Ascending aorta (tissue), 2 donors: Measurements from ENCODE around the gene PSAPL1. TPM values are rescaled to one million over a fixed set of nuclear protein-coding genes. Genes with fewer than 3 reads are reported as not detected.

ENCODE experiments used
- DNase-seq, 2 donors: peaks; one replicate each; pipeline ENCODE4 v3.0.0-alpha.2; 2019; ENCODE audit warnings: low spot score in 2 of 2
- H3K27ac ChIP-seq, 2 donors: fragments of 200-600 bp; sonication (generic); one replicate each; pipeline ENCODE4 v1.5.1; 2016 to 2017; ENCODE audit warnings: mild to moderate bottlenecking in 1 of 2
- H3K27me3 ChIP-seq: fragments of 200-600 bp; sonication (generic); one replicate; pipeline ENCODE4 v1.5.1; 2017
- H3K36me3 ChIP-seq, 2 donors: fragments of 200-600 bp; sonication (generic); one replicate each; pipeline ENCODE4 v1.5.1; 2016
- H3K4me1 ChIP-seq, 2 donors: fragments of 200-600 bp; sonication (generic); one replicate each; pipeline ENCODE4 v1.5.1; 2016 to 2017; ENCODE audit warnings: mild to moderate bottlenecking in 1 of 2
- H3K4me3 ChIP-seq, 2 donors: fragments of 200-600 bp; sonication (generic); one replicate each; pipeline ENCODE4 v1.5.1; 2016 to 2017; ENCODE audit warnings: mild to moderate bottlenecking in 1 of 2
- H3K9me3 ChIP-seq, 2 donors: fragments of 200-600 bp; sonication (generic); one replicate each; pipeline ENCODE4 v1.5.1; 2016
- CTCF ChIP-seq, 3 experiments: fragments of 200-600 bp in 2 of 3; fragments of 450-650 bp in 1 of 3; sonication (generic) in 2 of 3; IDR thresholded peaks; one replicate each; pipeline ENCODE4 v1.5.1; 2016 to 2019; ENCODE audit warnings: antibody characterized with exemption in 3 of 3, mild to moderate bottlenecking in 1 of 3, moderate library complexity in 1 of 3
- intact Hi-C: fragments of 100-400 bp; cut with DNase I; formaldehyde crosslinking; loops from one replicate; pipeline ENCODE4 v1.15.1; 2023
- total RNA-seq: library from RNA; depleted of rRNA; stranded (reverse); fragments of >200 nt; gene quantifications from one replicate; pipeline ENCODE4 v1.1.0, GENCODE V29; 2016

The PSAPL1 gene
- not detected for total RNA-seq

- H3K4me3 ChIP-seq: no peak within 1 kb of the TSS
- intact Hi-C loops: no loop called here
- no peak for DNase-seq
- no peak for TF ChIP-seq CTCF (IDR thresholded peaks at IDR 0.05)
- no peaks in the 10 kb centered on the region for H3K27me3 ChIP-seq
- no peaks in the 10 kb centered on the region for H3K36me3 ChIP-seq
- no peaks in the 10 kb centered on the region for H3K4me1 ChIP-seq
- H3K27ac ChIP-seq: no peak within 1 kb of the TSS
- H3K9me3 ChIP-seq: peaks cover 0 to 3% of the 10 kb centered on the region in 2 donors
Observed at GRCh38 chr4:7434766-7435150, at the start of gene PSAPL1. TSS of gene PSAPL1 (minus strand) at chr4:7434930. CDS start at chr4:7434879, 51 bp downstream.

GRCh38 chr4:7481227-7481626 is 46.5 kb upstream of the PSAPL1 start:
- intact Hi-C loops: no loop called here
- H3K4me1 ChIP-seq: no peaks in the 10 kb centered on the region
- H3K4me3 ChIP-seq: no peak overlapping the region
- H3K27me3 ChIP-seq: no peaks in the 10 kb centered on the region
- no peaks in the 10 kb centered on the region for H3K36me3 ChIP-seq
- DNase-seq: no peak
- H3K27ac ChIP-seq: no peak overlapping the region
- TF ChIP-seq CTCF (IDR thresholded peaks at IDR 0.05): no peak
- no peaks in the 10 kb centered on the region for H3K9me3 ChIP-seq

- H3K9me3 ChIP-seq: no peaks in the 10 kb centered on the region
- no peak overlapping the region for H3K27ac ChIP-seq
- no peak for DNase-seq
- no peaks in the 10 kb centered on the region for H3K4me1 ChIP-seq
- H3K27me3 ChIP-seq: no peaks in the 10 kb centered on the region
- intact Hi-C loops: no loop called here
- no peak overlapping the region for H3K4me3 ChIP-seq
- no peak for TF ChIP-seq CTCF (IDR thresholded peaks at IDR 0.05)
- H3K36me3 ChIP-seq: no peaks in the 10 kb centered on the region
Observed at GRCh38 chr4:7480423-7480822, 45.7 kb upstream of the PSAPL1 start.

GRCh38 chr4:7478665-7479064 is 43.9 kb upstream of the PSAPL1 start:
- TF ChIP-seq CTCF (IDR thresholded peaks at IDR 0.05): no peak
- Histone ChIP-seq H3K4me3 (no peak overlapping the region), H3K27me3 (no peaks in the 10 kb centered on the region), H3K27ac (no peak overlapping the region), H3K36me3 (no peaks in the 10 kb centered on the region), H3K9me3 (no peaks in the 10 kb centered on the region), H3K4me1 (no peaks in the 10 kb centered on the region)
- no peak for DNase-seq
- intact Hi-C loops: no loop called here

GRCh38 chr4:7477695-7478094 is 43.0 kb upstream of the PSAPL1 start:
- DNase-seq: no peak
- TF ChIP-seq CTCF (IDR thresholded peaks at IDR 0.05): no peak
- Histone ChIP-seq H3K27ac (no peak overlapping the region), H3K4me3 (no peak overlapping the region), H3K9me3 (no peaks in the 10 kb centered on the region), H3K27me3 (no peaks in the 10 kb centered on the region), H3K4me1 (no peaks in the 10 kb centered on the region), H3K36me3 (no peaks in the 10 kb centered on the region)
- intact Hi-C loops: no loop called here

GRCh38 chr4:7476820-7477219 is 42.1 kb upstream of the PSAPL1 start:
- no peak for TF ChIP-seq CTCF (IDR thresholded peaks at IDR 0.05)
- H3K4me1 ChIP-seq: no peaks in the 10 kb centered on the region
- no peak overlapping the region for H3K27ac ChIP-seq
- intact Hi-C loops: no loop called here
- H3K36me3 ChIP-seq: no peaks in the 10 kb centered on the region
- no peak for DNase-seq
- no peaks in the 10 kb centered on the region for H3K27me3 ChIP-seq
- H3K4me3 ChIP-seq: no peak overlapping the region
- no peaks in the 10 kb centered on the region for H3K9me3 ChIP-seq
